Epithelial cell of prostate (primary cell): ENCODE results near the gene ARHGEF25.
"Not testable (repeated sequence)": the region's sequence is repeated elsewhere in the genome, so short reads cannot be mapped to it uniquely, and the experiment has no call there.

ENCODE experiments used
- DNase-seq: peaks from one replicate; pipeline ENCODE4 v3.0.0-alpha.2; 2011; ENCODE audit warnings: low read depth, low spot score
- H3K27ac ChIP-seq: fragments of 450-650 bp; 2 replicates; pipeline ENCODE4 v1.5.1; 2017; ENCODE audit warnings: mild to moderate bottlenecking

Gene ARHGEF25

GRCh38 chr12:57611108-57611826, at the start of gene ARHGEF25:
TSS of gene ARHGEF25 (plus strand) at chr12:57611435. CDS start at chr12:57611895, 460 bp downstream.
- DNase-seq: no peak
- H3K27ac ChIP-seq: no peak within 1 kb of the TSS

GRCh38 chr12:57563358-57563757, 47.9 kb upstream of the ARHGEF25 start:
- no peak overlapping the region for H3K27ac ChIP-seq
- DNase-seq: no peak

- DNase-seq: no peak
- H3K27ac ChIP-seq: no peak overlapping the region
Observed at GRCh38 chr12:57564178-57564740, 47.0 kb upstream of the ARHGEF25 start.

- DNase-seq: no peak
Observed at GRCh38 chr12:57568838-57569237, 42.4 kb upstream of the ARHGEF25 start.

GRCh38 chr12:57569858-57570257, 41.4 kb upstream of the ARHGEF25 start:
- H3K27ac ChIP-seq: no peak overlapping the region
- DNase-seq: no peak

More at GRCh38 chr12:57568838-57569237, 42.4 kb upstream of the ARHGEF25 start:
- H3K27ac ChIP-seq: no peak overlapping the region

- not testable (repeated sequence) for DNase-seq, H3K27ac ChIP-seq
Observed at GRCh38 chr12:57570438-57570837, 40.8 kb upstream of the ARHGEF25 start.

- no peak overlapping the region for H3K27ac ChIP-seq
- no peak for DNase-seq
Observed at GRCh38 chr12:57571926-57572762, 39.1 kb upstream of the ARHGEF25 start.

- no peak for DNase-seq
Observed at GRCh38 chr12:57574795-57575194, 36.4 kb upstream of the ARHGEF25 start.

GRCh38 chr12:57575771-57576612, 35.2 kb upstream of the ARHGEF25 start:
- no peak for DNase-seq
- no peak overlapping the region for H3K27ac ChIP-seq

More at GRCh38 chr12:57574795-57575194, 36.4 kb upstream of the ARHGEF25 start:
- no peak overlapping the region for H3K27ac ChIP-seq

GRCh38 chr12:57576613-57577160, 34.5 kb upstream of the ARHGEF25 start:
- DNase-seq: no peak
- no peak overlapping the region for H3K27ac ChIP-seq

- H3K27ac ChIP-seq: no peak overlapping the region
- DNase-seq: no peak
Observed at GRCh38 chr12:57577981-57578758, 33.1 kb upstream of the ARHGEF25 start.

GRCh38 chr12:57579011-57579410, 32.2 kb upstream of the ARHGEF25 start:
- no peak for DNase-seq
- no peak overlapping the region for H3K27ac ChIP-seq

GRCh38 chr12:57579677-57580465, 31.4 kb upstream of the ARHGEF25 start:
- no peak for DNase-seq
- H3K27ac ChIP-seq: no peak overlapping the region

GRCh38 chr12:57580466-57580795, 30.8 kb upstream of the ARHGEF25 start:
- H3K27ac ChIP-seq: no peak overlapping the region

GRCh38 chr12:57581802-57582201, 29.4 kb upstream of the ARHGEF25 start:
- no peak for DNase-seq

More at GRCh38 chr12:57580466-57580795, 30.8 kb upstream of the ARHGEF25 start:
- DNase-seq: no peak

GRCh38 chr12:57582440-57582839, 28.8 kb upstream of the ARHGEF25 start:
- H3K27ac ChIP-seq: no peak overlapping the region
- no peak for DNase-seq

More at GRCh38 chr12:57581802-57582201, 29.4 kb upstream of the ARHGEF25 start:
- H3K27ac ChIP-seq: no peak overlapping the region

- no peak for DNase-seq
- H3K27ac ChIP-seq: no peak overlapping the region
Observed at GRCh38 chr12:57583008-57583831, 28.0 kb upstream of the ARHGEF25 start.
